PC-3 (cell line): ENCODE data around the gene NAV2.

Experiments used
- CTCF ChIP-seq: fragments of 300-600 bp; sonication (generic); conservative IDR thresholded peaks from 2 replicates; pipeline ENCODE4 v1.5.1; 2017; ENCODE audit warnings: antibody characterized with exemption, low read depth, mild to moderate bottlenecking, low read length
- EZH2 ChIP-seq: fragments of 300-600 bp; sonication (generic); IDR thresholded peaks from one replicate; pipeline ENCODE4 v1.6.1; 2017; ENCODE audit warnings: antibody characterized with exemption, mild to moderate bottlenecking, low read length; ENCODE audit not compliant: unreplicated experiment
- EZH2phosphoT487 ChIP-seq: fragments of 300-600 bp; sonication (generic); IDR thresholded peaks from 2 replicates; pipeline ENCODE4 v1.6.1; 2018; ENCODE audit warnings: mild to moderate bottlenecking, antibody characterized with exemption, low read length, borderline replicate concordance

- TF ChIP-seq EZH2phosphoT487: no peak
- peak; percentile 66 for TF ChIP-seq CTCF
- TF ChIP-seq EZH2: no peak
Observed at GRCh38 chr11:19953909-19954308, 241.3 kb downstream of the NAV2 start.
